Activated T-cell treated with anti-CD3 and anti-CD28 coated beads, Interleukin-2, amount 50 U/mL, for 1 hour (primary cell): ENCODE measurements around the gene CDH12.
"Not testable (repeated sequence)": the region's sequence is repeated elsewhere in the genome, so short reads cannot be mapped to it uniquely, and the experiment has no call there.

ENCODE experiments used
- DNase-seq: peaks from one replicate; pipeline ENCODE4 v3.0.0-alpha.2; 2020

CDH12 gene

DNA sequence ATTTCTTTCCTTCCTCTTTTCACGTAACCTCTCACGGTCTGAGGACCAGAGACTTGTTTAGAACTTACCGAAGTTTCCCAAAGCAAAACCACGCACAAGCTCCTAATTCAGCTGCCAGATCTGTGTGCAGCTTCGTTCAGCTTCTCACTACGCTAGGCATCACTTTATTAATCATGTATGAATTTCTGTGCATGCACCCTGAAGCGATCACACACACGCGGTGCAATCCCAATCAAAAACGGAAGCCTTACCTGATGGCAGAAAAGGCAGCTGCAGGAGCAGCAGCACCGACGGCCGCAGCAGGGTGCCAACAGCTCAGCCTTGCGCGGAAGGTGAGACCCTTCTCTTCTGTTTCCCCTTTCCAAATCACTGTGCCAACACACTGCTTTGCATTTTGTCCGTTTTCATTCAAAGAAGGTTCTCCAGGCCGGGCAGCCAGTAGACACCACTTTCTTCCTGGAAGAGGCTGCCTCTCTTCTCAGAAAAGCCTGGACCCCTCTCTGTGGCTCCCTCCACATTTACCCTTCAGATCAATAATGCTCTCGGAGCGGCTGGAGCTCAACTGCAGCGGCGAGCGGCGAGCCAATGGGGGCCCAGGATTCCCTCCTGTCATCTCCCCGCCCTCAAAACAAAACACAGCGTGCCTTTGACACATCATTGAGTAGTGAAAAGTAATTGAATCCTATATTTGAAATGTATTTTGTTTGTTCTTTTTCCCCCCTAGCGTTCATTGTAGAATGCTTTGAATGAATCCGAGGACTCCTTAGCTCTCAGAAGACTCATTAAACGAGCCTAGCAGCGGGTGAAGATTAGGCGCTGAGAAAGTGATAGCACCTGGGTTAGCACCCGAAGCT lies at the start of gene CDH12:
TSS of gene CDH12 (minus strand) at position 538 of the 854 bp plus-strand sequence.
- no peak for DNase-seq

DNA sequence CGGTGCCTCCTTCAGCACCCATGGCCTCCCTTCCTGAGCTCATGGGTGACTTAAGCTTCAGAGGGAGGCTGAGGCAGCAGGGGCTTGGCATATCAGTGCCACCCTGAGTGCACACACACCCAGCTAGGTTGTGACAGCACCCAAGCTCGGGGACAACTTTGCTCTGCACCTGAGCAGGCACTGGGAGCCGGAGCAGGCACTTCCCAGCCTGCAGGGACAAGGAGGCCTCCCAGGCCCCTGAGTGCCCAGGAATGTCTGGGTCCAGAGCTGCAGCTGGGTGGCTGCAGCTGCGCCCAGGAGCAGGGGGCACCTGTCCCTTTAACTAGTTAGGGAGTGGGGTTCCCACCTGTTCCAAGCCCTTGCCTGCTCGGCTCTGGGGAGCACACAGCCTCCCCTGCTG lies 48.7 kb upstream of the CDH12 start:
- DNase-seq, result no peak

DNA sequence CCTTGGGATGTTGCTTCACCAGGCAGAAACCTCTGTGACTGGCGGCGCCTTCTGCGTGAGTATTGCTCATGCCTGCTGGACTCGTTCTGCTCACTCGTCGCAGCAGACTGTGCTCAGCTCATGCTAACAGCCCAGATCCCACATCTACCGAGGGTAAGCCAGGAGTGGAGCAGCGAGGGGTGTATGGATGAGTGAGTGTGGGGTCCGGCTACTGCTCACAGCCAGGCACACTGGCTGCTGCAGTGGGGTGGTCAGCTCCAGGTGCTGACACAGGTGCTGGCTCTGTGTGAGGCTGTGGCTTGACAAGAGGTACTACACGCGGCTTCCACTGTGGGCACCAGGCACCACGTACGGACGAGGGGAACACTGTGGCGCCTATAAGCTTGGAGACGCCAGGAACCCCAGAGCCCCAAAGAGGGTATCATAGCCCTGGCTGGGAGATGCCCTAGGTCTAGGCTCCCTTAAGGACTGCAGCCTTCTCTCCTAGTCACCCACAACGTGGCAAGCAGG lies 47.7 kb upstream of the CDH12 start:
- no peak for DNase-seq

DNA sequence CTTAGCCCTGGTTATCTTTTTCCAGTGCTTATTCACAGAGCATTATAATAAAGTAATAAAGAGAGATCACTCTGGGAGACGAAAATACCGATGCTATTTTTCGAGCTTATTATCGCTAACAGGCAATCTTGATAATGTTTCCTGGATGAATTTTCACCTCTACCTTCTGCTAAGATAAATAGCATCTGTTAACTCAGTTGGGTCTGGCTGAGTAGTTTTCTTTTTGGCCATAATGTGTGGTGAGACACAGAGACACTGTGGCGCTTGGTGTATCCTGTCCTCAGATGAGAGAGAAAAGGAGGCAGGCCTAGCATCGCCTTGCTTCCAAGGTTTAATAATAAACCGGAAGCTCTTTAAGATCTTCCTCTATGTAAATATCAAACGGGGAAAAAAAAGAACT lies 46.2 kb upstream of the CDH12 start:
- no peak for DNase-seq

DNA sequence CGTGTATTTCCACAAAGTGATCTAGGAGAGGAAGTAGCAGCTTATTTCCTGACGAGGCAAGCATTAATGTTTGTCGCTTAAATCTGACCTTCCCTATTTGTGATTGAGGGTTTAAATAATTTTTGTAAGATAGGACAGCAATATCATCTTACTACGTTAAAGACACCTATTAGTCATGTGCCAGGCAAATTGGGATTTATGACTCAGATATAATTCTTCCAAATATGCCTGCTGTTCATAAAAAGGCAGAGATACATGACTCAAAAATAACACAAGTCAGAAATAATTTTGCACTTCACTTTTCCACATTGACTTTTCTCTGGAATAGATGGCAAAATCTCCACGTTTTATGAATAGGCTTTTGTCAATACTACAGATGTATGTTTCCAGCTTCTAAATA lies 43.0 kb upstream of the CDH12 start:
- no peak for DNase-seq

DNA sequence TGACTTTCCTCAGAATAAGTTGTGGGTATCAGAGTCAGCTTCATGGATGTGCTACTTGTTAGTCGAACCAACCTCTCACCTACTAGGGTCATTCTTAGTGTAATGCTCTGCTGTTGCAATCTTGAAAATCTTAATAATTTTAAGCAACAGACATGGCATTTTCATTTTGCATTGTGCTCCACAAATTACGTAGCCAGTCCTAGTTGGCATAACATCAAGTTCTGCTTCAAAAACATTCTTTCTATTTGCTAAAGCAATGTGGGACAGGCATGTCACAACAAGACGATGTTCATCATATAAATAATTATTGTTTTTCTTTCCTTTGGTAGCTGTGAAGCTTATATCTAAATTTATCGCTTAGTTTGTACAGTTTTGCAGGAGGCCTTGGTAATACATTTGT lies 39.3 kb upstream of the CDH12 start:
- no peak for DNase-seq

DNA sequence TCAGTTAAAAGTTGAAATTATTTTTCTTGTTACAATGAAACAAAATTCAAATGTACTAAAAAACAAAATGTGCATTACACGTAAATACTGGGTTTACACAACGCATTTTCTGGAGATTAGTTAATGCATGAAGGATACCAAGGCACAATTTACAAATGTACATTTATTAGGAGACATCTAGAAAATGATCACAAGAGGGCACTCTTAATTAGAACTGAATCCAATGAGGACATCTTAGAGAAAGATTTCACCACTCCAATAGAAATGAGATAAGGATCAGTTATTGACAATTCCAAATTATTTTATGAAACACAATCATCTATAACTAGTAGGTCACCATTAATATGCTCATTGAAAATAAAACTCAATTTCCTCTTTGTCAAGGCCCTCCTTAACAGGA lies 36.6 kb upstream of the CDH12 start:
- DNase-seq, result no peak

DNA sequence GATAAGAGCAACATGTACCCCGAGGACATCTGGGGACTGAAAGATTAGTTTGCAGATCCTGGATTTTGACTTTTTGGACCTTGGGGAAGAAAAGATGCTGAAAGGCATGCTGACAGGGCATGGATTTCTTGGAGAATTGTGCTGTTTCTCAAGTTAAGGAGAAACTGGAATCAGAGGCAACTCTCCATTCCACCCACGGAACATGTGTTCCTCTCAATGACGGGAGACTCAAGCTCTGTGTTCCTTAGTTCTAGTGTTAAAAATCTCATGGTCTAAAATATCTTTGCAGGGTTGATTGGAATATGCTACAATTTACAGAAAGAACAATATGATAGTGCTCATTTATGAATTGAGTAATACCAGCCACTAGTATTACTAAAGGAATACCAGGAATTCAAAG lies 34.4 kb upstream of the CDH12 start:
- no peak for DNase-seq

DNA sequence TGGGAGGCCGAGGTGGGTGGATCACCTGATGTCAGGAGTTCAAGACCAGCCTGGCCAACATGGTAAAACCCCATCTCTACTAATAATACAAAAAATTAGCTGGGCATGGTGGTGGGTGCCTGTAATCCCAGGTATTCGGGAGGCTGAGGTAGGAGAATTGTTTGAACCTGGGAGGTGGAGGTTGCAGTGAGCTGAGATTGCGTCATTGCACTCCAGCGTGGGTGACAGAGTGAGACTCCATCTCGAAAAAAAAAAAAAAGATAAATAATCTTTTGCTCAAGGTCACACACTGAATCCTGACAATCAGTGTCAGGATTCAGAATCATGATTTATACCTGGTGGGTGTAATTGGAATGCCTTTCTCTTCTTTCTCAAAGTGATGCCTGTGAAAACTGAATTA lies 5.8 kb upstream of the CDH12 start:
- DNase-seq, result not testable (repeated sequence)

DNA sequence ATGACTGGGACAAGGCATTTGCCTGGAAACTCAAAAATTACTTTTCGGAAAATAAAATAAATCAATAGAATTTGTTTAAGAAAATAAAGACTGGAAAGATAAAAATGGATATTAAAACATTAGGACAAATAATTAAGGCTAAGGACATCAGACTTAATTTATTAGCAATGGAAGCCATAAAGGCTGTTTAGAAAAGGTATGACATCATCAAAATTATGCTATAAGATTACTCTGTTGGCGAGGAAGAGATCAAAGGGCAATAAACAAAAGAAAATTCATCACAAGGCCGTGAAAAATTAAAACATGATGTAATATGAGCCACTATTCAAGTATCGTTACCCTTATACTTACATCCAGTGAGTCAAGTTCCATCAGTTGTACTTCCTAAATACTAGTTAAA lies 2.7 kb upstream of the CDH12 start:
- no peak for DNase-seq

DNA sequence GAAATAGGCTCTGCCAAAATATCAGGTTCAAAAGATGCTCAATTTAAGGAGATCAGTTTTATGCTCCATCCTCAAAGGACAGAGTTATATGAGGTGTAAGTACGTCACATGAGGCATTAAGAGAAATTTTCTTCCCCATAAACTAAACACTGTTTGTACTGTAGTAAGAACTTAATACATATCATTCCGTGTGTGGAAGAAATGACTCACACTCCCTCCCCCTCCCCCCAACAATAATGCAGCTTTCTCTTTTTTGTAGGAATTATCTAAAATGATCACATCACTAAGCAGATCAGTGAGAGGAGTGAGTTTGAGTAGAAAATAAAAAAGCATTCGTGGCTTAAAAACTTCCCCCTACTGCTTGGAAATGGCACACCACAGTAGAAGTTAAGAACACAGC lies 2.2 kb downstream of the CDH12 start:
- no peak for DNase-seq

DNA sequence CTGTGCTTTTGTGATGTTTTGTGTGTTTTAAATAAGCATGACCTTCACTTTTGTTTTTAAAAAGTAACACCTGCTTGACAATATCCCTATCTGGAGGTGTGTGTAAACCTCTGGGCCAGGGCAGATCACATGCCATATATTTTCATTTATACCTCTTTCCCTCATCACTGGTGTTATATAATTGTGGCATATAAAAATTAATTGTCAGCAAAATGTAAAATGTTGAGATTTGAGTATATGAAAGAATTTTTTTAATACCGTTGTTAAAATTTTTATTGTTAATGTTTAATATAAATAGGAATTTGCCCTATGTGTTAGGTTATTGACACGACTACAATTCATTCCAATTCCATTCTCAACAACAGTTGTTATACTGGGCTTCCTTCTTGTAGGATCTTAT lies 6.5 kb downstream of the CDH12 start:
- no peak for DNase-seq

DNA sequence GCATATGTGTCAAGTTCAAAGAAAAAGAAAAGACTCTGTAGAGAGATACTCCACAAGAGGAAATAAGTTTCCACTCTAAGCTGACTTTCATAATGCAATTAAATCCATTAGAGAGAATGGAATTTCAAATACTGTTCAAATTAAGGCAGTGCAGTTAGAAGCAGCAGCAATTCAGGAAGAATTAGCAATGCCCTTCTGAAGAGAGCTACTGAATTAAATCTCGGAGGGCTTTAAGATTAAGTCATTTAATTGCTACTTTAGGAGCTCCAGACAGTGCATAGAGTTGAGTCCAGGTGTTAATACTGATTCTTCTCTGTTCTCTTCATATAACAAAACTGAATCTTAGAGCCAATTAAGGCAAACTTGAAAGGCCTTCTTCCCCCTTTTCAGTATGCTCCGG lies 8.5 kb downstream of the CDH12 start:
- no peak for DNase-seq

DNA sequence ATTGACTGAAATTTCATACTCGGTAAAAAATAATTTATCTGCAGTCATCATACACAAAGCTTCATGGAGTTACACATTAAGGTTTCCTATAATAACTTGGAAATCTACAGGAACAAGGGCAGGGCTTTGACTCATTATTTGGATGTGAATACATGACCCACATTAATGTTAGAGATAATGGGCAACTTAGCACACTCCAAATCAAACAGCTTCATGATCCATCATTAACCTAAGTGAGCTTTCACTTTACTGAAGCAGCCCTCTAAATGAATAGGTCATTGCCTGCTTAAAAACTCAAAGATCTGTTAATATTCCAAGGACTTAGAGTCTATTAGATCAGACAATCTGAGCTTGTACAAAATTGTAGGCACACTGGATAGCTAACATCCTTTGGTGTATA lies 9.0 kb downstream of the CDH12 start:
- DNase-seq, result no peak

DNA sequence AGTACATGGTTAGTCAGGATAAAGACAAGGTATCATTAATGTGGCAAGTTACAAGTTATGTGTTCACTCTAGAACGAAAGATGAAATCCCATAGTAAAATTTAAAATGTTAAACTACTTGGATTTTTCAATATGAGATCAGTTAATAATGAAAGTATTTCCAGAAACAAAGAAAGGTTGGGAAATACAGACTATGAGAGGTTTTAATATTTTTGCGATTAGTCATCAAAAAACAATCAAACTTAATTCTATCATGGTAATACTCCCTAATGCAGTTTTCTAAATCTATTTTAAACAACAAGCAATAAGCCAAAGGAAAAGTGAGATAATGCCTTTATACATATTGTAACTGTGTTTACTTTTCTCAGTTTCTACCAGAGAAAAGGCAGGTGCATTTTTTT lies 10.6 kb downstream of the CDH12 start:
- DNase-seq, result no peak

DNA sequence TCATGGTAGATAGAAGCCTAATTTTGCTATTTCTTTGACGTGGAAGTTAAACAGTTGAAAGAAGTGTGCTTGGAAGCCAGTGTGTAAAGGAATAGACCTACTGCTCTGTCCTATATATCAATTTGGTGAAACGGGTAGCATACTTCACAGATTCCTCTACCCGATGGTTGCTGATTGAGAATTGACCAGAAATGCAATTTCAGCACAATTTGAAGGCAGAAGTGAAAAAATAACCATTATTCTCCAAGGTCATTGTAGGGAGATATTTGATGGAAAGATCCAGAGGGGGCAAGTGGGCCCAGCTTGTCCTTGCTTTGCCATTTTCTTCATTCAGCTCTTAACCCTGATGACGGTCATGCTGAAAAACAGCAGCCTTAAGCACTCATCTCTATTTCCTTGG lies 15.3 kb downstream of the CDH12 start:
- DNase-seq, result no peak

DNA sequence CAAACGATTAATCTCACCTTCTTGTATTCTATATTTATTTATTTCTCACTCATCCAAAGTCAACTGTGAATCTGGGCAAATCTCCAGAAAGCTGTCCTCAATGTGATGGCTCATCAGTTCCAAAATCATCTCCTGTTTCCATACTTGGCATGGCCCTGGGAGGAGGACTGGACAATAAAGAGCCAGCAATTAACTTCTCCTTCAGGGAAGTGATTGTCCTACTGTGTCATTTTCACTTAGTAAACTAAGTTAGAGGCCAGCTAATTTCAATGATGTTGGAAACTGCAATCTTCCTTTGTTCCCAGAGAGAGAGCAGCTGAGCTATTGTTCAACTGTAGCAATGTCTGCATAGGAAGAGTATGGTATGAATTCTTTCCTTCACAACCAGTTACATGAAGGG lies 17.5 kb downstream of the CDH12 start:
- DNase-seq, result no peak

DNA sequence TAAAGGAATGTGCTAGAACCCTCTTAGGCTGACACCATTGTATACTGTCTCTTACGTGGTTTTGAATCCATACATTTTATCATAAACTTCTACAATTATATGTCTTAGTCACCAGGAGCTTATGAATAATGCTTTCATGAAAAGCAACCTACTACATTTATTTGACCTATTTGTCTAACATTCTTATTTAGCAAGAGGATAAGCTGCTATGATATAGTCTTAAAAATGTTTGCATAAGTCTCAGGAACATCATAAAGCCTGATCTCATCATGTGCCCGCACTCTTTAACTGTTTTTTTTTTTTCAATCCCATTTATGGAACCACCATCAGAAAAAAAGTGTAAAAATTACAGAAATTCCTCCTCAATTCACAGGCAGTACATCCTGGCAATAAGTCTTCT lies 59.7 kb downstream of the CDH12 start:
- no peak for DNase-seq

DNA sequence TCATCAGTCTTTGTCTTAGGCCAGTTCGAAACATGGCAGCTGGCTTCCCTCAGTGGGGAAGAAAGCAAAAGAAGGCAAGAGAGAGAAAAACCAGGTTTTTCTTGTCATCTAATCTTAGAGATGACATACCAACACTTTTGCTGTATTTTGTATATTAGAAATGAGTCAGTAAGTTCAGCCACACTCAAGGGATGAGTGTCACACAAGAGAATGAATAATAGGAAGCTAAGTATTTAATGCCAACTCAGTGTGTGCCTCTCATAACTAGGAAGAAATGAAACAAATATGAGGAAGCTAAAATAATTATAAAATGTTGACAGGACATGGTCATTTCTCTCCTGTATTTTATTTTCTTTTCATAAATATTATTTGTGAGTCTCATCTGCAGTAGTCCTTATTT lies 65.3 kb downstream of the CDH12 start:
- DNase-seq, result no peak

DNA sequence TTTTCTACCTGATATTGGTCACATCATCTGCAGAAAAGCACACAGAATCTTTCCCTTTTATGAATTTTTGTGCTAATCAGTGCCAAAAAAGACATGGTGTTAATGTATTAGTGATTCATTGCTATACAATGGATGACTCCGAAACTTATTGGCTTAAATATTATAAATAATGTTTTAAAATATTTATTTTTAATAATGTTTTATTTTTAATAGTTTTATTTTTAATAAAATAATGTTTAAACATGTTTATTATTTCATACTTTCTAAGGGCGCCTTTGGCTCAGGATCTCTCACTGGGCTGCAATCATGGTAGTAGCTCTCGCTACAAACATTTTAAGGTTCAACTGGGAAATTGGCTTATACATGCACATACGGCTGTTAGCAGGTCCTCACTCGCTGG lies 65.7 kb downstream of the CDH12 start:
- no peak for DNase-seq

DNA sequence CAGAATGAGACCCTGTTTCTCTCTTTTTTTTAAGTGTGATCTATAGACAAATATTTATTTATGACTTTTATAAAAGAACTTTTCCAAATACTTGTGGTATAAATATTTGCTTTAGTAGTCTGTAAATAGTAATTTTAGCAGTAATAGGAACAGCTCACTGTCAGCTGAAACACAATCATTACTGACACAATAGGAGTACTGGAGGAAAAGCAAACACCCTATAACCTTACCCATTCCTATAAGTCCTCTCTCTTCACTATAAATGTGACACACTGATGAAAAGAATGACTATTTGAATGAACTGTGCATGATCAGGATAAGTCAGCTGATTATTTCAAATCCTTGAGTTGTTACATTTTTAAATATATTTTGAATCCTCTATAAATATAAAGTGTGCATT lies 72.4 kb downstream of the CDH12 start:
- DNase-seq, result no peak

DNA sequence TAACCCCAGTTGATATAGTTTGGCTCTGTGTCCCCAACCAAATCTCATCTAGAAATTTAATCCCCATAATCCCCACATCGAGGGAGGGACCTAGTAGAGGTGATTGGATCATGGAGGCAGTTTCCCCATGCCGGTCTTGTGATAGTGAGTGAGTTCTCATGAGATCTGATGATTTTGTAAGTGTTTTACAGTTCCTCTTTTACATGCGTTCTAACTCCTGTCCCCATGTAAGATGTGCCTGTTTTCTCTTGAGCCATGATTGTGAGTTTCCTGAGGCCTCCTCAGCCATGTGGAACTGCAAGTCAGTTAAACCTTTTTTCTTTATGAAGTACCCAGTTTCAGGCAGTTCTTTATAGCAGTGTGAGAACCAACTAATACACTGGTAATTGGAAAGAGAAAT lies 73.6 kb downstream of the CDH12 start:
- no peak for DNase-seq

DNA sequence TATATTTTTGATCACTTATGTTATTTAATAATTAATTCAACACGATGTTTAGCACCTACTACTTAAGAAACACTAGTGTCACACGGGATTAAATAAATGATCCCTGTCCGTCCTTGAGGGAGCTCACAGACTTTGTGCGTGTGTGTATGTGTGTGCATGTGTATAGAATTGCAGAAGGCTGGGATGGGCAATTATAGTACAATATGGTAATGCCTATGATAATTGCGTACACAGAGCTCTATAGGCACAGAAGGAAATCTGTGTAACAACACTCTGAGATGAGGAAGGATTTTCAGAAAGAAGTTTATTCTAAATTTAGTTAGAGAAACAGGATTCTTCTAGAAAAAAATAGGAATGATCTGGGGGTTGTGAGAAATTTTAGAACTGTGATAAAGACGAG lies 76.9 kb downstream of the CDH12 start:
- DNase-seq, result no peak

DNA sequence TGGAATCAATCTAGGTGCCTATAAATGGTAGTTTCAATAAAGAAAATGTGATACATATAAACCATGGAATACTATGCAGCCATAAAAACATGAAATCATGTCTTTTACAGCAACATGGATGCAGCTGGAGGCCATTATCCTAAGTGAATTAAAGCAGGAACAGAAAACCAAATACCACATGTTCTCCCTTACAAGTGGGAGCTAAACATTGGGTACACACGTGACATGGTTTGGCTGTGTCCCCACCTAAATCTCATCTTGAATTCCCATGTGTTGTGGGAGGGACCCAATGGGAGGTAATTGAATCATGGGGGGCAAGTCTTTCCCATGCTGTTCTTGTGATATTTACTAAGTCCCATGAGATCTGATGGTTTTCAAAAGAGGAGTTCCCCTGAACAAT lies 78.9 kb downstream of the CDH12 start:
- not testable (repeated sequence) for DNase-seq

DNA sequence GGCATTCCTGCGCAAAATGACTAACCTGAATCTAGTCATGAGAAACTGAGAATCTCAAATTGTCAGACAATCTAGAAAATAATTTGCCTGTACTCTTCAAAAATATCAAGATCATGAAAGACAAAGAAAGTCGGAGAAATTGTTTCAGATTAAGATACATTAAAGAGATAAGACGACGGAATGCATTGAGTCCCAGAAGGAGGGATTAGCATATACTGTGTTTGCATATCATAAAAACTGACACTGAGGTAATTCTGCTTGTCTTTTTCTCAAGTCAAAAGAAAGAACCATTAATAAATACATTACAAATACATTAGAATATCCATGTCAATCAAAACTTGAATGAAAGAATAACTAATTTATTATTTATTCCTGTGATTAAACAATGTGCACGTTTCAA lies 88.4 kb downstream of the CDH12 start:
- DNase-seq, result no peak
